COLO829 (cell line): ENCODE results near the gene PLCL1.
"Not testable (repeated sequence)": the region's sequence is repeated elsewhere in the genome, so short reads cannot be mapped to it uniquely, and the experiment has no call there.

Experiments
- DNase-seq: peaks from one replicate; pipeline ENCODE4 v3.0.0; 2012; ENCODE audit warnings: low spot score

Gene PLCL1

DNA sequence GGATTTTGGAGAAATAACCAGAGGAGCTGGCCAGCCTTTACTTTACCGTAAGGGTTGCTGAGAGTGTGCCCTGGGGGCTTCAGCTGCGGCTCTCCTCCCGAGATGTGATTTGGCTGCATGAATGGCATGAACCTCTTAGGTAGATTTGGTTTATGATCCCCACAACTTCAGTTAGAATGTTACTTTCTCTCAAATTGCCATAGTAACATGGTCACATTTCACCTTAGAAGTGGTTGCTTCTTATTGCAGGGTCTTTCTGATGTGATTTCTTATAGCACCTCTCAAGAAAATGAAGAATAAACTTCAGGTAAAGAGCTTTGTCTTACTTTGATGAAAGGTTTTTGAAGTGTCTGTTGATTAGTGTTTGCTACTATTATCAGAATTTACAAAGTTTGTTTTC, 5.6 kb downstream of the PLCL1 start:
- DNase-seq: no peak

DNA sequence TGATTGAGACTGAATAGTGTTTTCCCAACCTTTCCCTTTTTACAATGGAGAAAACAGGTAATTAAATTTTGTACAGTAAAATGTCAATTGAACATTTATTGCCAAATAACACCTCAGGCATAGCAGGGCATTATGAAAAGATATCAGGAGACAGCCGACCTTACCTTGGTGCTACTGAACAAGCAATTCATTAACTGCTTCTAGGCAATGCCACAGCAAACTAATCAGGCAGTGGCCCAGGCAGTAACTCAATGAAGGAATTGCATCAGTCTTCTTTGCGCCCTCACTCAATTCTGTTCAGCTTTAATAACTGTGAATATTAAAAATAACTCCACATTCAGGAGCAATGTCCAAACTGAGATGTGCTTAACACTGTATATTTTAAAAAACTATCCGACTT, 6.1 kb downstream of the PLCL1 start:
- DNase-seq: no peak

DNA sequence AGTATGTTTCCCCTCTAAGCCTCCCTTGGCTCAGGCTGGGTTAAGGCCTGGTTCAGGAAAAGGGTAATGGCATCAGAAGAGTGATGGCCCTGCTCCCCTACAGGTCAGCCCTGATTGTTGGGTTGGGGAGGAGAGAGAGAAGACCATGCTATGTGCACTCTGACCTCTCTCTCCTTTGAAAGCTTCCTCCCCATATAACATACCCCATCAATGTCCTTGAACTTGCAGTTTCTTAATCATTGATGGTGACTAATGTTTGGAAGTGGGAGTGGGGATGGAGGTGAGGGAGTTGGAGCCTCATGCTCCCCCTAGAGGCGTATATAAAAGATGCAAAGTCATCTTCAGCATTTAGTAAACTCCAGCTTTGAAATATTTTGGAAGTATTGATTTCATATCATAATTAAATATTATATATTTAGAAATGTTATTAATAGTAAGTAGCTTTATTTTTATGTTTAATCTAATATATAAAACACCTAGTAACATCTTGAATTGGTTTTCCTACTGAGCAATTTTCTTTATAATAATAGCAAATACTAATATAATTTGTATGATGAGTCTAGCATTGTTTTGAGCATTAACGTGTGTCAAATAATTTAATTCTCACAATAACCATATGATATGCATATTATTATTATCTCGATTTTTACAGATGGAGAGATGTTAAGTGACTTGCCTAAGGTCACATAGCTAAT, 8.8 kb downstream of the PLCL1 start:
- DNase-seq: peak; percentile 59

DNA sequence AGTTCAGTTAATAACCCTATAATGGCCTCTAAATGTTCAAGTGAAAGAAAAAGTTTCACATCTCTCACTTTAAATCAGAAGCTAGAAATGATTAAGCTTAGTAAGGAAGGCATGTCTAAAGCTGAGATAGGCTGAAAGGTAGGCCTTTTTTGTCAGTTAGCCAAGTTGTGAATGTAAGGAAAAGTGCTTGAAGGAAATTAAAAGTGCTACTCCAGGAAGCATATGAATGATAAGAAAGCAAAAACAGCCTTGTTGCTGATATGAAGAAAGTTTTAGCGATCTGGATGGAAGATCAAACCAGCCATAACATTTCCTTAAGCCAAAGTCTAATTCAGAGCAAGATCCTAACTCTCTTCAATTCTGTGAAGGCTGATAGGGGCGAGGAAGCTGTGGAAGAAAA, 10.1 kb downstream of the PLCL1 start:
- DNase-seq: no peak

DNA sequence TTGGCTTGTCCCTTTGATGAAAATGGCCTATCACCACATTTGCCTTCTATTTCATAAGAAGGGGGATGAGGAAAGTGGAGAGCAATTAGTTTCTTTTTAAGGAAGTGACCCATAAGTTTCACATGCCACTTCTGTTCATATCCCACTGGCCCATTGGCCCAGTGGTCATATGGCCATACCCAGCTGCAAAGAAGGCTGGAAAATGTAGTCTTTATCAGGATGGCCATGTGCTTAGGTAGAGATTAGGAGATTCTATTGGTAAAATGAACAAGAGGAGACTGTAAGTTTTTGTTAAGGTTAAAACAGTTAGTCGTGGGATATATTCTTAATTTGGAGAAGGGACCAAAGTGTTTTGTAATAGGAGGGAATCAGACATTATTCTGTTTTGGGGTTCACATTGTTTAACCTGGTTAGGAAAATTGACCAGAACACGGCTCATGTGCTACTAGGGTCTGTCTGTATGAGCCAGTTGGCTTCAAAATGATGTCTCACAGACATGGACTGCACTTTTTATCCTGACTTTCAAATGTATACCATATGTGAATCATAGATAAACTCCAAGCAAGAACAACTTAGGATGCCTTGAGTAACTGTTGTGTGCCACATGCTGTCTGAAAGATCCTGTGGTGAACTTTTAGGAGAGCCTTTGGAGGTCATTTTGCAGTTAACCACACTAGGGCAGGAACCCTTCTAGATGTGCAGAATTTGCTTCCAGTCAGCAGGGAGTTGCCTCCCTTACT, 17.3 kb downstream of the PLCL1 start:
- no peak for DNase-seq

DNA sequence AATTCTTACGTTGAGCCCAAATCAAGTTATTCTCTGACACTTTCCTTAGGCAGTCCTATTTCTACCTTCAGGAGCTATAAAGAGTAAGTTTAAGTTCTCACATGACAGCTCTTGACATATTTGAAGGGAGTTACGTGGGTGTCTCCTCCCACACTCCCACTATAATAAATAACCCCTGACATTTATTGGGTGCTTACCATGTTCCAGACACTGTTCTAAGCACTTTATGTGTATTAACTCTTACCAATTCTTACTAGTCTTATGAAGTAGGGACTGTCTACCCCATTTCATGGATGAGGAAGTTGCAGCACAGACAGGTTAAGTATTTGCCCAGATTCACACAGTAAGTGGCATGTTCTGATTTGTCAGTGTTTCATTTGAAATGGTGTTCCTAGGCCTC, 17.9 kb downstream of the PLCL1 start:
- no peak for DNase-seq

DNA sequence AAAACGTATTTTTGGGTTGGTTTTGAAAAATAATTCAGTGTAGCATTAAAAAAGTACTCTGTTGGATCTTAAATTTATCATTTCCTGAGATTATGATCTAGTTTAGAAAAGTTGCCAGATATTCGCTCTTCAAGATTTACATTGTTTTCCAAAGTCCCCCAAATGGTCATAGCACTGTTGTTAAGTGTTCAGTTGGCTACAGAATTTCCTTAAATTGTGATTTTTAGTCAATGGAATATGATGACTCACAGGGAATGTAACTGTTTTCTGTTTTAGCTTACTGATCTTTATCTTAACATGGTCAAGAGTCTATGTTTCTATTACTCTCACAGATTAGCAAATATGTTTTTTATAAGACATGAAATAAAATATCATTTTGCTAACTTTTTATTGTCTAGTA, 23.2 kb downstream of the PLCL1 start:
- DNase-seq: no peak

DNA sequence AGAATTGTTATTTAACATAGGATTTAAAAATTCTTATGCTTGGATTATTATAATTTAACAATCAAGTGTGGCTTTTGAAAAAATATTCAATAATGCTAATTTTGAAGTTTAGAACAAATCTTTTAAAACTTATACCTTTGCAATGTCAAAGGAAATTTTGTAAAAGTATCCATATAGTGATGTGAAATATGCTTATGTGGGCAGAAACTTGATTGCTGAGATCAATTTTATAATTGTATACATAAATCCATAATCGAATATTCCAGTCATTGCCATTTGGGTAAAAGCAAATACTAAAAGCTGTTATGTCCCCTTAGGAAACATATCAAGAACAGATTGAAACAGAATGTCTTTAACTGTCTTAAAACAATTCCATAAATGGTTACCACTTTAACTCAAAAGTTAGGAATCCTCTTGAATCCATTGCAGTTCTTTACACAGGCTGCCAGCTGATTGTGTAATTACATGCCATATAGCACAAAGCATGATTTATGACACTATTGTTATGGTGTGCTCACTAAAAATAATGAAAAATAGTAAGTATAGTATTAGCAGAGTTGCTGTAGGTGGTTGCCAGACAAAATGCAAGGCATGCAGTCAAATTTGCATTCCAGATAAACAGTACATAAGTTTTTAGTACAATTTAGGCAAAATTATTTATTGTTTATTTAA, 24.2 kb downstream of the PLCL1 start:
- no peak for DNase-seq

DNA sequence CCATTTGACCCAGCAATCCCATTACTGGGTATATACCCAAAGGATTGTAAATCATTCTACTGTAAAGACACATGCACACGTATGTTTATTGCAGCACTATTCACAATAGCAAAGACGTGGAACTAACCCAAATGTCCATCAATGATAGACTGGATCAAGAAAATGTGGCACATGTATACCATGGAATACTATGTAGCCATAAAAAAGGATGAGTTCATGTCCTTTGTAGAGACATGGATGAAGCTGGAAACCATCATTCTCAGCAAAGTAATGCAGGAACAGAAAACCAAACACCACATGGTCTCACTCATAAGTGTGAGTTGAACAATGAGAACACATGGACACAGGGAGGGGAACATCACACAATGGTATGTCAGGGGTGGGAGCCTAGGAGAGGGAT, 30.4 kb downstream of the PLCL1 start:
- DNase-seq: not testable (repeated sequence)

DNA sequence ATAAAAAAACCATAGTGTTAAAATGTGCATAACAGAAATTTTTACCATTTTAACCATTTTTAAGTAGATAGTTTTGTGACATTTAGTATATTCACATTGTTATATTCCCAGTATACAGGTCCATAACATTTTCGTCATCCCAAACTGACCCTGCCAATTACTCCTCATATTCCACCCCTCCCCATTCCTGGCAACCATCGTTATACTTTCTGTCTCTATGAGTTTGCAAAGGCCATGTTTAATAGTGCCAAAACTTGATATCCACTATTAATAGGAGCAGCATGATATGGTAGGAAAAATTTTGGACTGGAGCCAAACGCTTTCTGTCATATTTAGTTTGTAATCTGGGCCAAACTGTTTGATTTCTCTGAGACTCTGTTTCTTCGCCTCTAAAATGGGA, 30.9 kb downstream of the PLCL1 start:
- no peak for DNase-seq

DNA sequence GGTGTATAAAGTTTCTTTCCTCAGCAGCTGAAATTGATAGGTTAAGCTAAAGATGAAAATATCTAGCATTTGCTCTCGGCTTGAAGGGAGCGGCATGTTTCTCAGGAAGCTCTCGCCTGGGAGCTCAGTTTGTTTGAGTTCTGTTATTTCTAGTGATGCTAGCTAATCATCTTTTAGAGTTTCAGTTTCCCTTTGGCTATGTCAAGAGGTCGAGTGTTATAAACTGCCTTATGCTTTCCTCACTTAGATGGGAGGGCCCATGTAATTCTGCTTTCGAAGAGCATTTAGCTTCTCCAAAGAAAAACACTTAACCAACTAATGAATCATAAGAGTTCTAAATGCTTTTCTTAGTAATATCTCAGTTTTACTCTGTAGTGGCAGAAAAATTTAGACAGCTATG, 33.6 kb downstream of the PLCL1 start:
- DNase-seq: peak; percentile 35

DNA sequence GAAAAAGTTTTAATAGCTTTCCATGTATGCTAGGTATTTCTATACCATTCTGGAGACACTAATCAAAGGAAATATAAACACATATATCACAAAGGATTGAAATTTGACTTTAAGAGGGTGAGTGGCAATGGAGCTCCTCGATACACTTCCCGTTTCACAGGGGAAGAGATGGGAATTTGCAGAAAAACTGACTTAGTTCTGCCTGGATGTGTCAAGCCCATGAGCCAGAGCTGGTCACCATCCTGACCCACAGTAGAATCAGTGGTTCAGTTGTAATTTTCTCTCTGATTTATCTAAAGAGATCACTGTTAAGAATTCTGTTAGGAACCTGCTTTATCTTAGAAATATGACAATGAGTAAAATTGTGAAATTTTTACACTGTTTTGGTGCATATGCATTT, 34.2 kb downstream of the PLCL1 start:
- no peak for DNase-seq

DNA sequence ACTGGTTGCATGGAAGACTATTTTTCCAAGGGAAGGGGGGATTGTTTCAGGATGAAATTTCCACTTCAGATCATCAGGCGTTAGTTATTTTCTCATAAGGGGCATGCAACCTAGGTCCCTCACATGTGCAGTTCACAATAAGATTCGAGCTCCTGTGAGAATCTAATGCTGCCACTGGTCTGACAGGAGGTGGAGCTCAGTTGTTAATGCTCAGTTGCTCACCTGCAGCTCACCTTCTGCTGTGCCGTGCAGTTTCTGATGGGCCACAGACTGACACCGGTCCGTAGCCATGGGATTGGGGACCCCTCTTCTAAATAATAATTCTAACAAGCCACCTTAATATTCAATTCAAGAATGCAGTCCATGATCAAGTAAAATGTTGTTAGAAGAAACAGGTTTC, 34.9 kb downstream of the PLCL1 start:
- DNase-seq: no peak

DNA sequence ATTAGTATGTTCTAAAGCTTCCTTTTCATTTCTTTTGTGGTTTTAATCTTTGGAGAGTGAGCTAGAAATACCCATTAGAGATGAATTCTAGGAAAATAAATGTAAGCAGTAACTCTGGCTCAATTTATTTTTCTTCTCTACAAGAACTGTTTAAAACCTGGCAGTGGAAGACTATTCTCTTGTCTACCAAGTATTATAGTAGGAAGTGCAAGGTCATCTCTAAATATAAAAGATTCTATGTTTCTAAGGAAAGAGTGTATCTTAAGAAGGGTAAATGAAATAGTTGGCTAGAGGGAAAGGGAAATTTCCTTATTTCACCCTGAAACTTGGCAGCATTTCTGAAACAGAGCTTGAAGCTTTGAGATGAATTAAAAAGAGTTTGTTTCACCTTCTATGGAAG, 35.5 kb downstream of the PLCL1 start:
- no peak for DNase-seq

DNA sequence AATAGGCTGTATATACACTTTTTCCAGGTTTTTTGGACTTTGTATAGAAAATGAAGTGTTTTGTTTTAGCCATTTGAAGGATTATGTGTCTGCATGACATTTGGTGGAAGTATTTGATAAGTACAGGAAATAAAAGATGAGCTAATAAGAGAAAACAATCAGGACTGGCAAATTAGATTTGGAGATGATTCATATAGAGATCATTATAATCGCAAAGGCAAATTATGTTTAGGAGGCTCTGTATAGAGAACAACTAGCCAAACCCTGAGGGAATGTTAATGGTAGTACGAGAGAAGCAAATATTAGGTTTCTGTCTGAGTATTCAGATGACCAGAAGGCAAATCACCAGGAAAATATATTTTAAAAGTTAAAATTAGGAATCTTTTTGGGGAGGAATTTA, 41.7 kb downstream of the PLCL1 start:
- DNase-seq: no peak

DNA sequence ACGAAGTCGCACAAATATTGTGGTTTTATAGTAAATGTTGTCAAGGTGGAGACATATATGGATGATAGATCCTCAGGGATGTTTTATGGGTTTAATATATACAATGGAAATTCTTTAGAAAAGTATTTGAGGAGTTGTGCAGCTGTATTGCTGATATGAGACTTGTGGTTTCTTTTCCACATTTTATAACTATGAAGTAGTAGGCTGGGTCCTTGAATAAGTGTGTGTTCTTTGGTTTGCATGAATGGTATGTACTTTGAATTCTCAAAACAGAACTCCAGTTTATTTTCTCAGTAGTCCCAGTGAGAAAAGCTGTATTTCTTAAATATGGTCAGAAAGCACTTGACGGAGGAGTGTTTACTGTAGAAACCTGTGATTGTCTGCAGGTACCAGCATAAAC, 42.4 kb downstream of the PLCL1 start:
- DNase-seq: no peak

DNA sequence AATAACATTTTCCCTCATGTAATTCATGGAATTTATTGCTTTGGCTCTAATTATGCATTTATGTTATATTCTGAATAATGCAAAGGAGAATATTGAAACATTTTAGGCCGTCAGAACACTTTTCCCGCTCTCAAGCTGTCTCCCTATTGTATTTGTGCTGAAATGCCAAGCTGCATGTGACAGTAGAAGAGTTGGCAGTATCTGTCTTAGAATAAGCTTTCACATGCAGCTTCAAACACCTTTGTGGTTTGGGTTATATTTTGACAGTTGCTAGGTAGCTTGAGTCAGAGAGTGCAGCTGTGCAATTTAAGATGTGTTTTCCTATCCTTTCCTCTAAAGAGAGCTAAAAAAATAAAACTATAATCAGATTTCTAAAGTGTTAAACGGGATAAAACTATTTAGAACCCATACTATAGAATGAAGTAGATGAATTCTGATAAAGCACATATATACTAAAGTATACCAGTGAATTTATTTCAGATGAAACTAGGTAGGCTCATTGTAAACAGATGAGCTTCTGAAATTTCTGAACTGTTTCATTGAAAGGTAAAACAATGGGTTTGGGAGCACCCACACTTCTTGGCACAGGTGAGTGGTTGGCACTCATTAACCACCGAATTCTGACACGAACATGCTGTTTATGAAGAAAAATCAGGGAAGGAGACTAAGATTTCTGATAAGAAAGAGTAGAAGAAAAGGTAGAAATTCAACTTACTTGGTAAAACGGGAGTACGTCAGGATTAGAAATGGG, 43.4 kb downstream of the PLCL1 start:
- no peak for DNase-seq

DNA sequence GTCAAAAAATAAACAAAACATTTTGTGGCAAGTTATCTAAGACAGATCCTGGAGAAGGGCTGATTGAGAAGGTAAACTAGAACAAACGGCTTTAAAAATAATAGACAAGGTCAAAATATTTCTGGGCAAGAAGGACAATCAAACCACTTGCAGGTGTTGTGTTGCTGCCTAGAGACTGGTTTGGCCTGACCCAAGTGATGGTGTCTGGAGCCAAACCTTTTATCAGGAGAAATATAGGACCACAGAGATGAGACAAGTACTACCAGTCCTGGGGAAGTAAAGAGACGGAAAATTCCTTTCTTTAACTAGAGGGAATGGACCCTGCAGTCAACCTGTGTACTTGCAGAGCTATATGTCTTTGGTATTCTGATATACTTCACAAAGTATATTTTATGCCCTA, 44.2 kb downstream of the PLCL1 start:
- no peak for DNase-seq

DNA sequence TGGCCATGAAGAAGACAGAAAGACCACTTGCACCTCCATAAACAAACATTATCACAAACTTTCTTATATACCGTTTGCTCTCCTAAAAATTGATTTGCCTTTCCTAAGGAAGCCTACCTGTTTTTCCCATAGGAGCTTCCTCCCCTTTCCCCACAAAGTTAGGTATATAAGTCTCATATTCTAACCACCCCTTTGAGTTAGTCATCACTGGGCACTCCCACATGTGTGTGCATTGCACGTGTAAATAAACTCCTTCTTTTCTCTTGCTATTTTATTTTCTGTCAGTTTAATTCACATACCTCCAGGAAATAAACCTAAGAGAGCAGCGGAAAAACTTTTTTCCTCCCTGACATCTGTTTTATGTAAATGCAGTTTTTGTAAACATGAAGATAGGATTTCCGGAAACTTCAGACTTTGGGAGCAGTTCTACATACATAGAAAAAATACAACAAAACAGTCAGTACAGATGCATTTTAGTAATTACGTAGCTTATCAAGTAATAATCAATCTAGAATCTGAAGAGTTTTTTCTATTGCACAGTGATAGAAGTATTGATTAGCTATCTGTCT, 46.6 kb downstream of the PLCL1 start:
- DNase-seq: no peak

DNA sequence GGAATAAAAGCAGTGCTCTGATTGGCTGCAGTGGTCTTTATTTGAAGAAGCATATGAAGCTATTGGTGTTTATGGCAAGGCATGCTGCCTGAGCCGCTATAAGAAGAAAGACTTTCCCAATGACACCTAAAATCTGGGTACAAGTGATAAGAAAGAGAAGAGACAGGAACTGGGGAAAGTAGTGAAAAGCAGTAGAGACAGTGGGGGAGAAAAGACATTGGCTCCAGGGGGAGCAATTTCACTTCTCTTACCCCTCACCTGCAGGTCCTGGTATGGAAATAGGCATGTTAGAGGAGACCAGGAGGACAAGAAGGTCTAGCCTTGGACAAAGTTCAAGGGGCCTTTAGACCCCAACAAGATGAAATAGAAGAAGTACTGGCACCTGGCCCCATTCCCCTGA, 47.1 kb downstream of the PLCL1 start:
- DNase-seq: no peak

DNA sequence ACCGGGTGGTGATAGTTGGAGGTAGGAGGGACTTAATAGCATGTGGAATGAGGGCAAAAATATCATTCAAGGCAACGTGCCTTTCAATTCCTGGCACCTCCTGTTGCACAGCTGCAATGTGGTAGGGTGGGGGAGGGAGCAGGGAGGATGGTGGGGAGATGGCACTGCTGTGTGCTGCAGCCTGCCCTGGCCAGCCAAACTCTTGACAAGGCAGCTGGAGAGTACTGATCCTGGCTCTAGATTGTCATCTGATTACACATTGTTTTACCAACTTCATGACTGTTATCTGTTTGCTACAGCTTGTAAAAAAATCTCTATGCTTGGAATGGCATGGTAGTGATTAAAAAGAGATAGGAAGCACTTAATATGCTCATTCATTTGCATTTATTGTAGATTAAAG, 47.7 kb downstream of the PLCL1 start:
- no peak for DNase-seq

DNA sequence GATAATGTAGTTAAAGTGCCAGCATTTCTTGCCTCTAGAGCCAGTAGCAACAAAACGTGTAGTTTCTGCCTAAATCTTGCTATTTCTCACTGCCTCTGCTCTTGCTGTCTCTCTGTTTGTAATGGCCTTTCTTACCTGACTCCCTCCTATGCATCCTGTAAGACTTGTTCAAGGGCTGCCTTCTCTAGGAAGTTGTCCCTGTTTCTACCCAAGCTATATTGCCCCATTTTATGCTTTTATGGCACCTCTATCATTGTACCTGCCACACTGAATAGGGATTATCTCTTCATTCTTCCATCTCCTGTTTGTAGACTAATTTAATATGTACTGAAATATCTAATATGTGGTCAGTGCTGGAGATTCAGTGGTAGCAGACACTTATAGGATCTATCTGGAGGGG, 49.2 kb downstream of the PLCL1 start:
- no peak for DNase-seq
